Measurements from ENCODE around the gene OR13C8. TPM values are rescaled to one million over a fixed set of nuclear protein-coding genes. Genes with fewer than 3 reads are reported as not detected.

The OR13C8 gene
- total RNA-seq, 4 donors from 2014 or later = not detected

GRCh38 chr9:104544644-104545043 lies 24.3 kb upstream of the OR13C8 start:
- Histone ChIP-seq H3K27me3 (no peaks in the 10 kb centered on the region), H3K4me1 (no peaks in the 10 kb centered on the region), H3K27ac (no peak overlapping the region), H3K36me3 (no peaks in the 10 kb centered on the region), H3K9me3 (no peaks in the 10 kb centered on the region), H3K4me3 (no peak overlapping the region)
- WGBS, 2 donors = 86 to 88% methylated on average over 4 of the region's 4 CpGs
- TF ChIP-seq POLR2A (IDR thresholded peaks at IDR 0.05) = no peak
- TF ChIP-seq, protein P1, sequence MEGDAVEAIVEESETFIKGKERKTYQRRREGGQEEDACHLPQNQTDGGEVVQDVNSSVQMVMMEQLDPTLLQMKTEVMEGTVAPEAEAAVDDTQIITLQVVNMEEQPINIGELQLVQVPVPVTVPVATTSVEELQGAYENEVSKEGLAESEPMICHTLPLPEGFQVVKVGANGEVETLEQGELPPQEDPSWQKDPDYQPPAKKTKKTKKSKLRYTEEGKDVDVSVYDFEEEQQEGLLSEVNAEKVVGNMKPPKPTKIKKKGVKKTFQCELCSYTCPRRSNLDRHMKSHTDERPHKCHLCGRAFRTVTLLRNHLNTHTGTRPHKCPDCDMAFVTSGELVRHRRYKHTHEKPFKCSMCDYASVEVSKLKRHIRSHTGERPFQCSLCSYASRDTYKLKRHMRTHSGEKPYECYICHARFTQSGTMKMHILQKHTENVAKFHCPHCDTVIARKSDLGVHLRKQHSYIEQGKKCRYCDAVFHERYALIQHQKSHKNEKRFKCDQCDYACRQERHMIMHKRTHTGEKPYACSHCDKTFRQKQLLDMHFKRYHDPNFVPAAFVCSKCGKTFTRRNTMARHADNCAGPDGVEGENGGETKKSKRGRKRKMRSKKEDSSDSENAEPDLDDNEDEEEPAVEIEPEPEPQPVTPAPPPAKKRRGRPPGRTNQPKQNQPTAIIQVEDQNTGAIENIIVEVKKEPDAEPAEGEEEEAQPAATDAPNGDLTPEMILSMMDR (IDR thresholded peaks at IDR 0.05) = no peak
- DNase-seq = no peak
- intact Hi-C loops (cut with DNase I) = no loop called here

DNA sequence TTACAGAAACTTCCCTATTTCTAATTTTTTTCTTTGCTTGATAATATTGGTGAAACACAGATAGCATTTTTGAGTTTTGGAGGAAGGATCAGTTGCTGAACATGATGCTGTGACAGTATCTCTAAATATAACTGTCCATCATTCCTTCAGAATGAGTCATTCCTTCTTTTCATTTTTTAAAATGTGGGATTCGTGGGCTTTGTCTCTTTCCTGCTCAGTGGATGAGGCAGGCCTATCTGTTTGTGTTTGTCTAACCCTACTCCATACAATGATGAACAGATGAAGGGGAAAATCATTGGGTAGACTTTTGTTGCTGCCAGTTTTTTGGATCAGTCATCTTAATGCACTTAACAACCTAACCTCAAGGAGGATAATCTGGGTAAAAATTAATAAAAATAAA lies 15.7 kb upstream of the OR13C8 start:
- no peak for TF ChIP-seq POLR2A (IDR thresholded peaks at IDR 0.05)
- intact Hi-C loops (cut with DNase I) = no loop called here
- no peak for DNase-seq
- H3K27ac ChIP-seq = no peak overlapping the region
- H3K9me3 ChIP-seq = peaks cover 0 to 6% (median 0%) of the 10 kb centered on the region in 3 donors
- no peaks in the 10 kb centered on the region for H3K27me3 ChIP-seq
- WGBS, 2 donors = 10 to 15% methylated on average over 1 of the region's 1 CpG
- H3K4me3 ChIP-seq = no peak overlapping the region
- no peaks in the 10 kb centered on the region for H3K4me1 ChIP-seq
- no peaks in the 10 kb centered on the region for H3K36me3 ChIP-seq

DNA sequence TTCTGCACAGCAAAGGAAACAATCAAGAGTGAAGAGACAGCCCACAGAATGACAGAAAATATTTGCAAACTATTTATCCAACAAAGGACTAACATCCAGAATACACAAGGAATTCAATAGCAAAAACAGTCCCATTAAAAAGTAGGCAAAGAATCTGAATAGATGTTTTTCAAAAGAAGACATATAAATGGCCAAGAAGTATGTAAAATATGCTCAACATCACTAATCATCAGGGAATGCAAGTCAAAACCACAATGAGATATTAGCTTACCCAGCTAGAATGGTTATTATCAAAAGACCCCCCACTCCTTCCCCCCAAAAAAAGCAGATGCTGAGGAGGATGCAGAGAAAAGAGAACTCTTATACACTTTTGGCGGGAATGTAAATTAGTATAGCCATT lies 13.4 kb upstream of the OR13C8 start:
- Histone ChIP-seq H3K4me1 (no peaks in the 10 kb centered on the region), H3K9me3 (peaks cover 0 to 12% (median 0%) of the 10 kb centered on the region in 3 donors), H3K4me3 (no peak overlapping the region), H3K27me3 (no peaks in the 10 kb centered on the region), H3K36me3 (no peaks in the 10 kb centered on the region), H3K27ac (no peak overlapping the region)
- intact Hi-C loops (cut with DNase I) = no loop called here
- 64 to 92% methylated on average over 1 of the region's 1 CpG for WGBS, 2 donors
- no peak for DNase-seq
- TF ChIP-seq, protein P1 (IDR thresholded peaks at IDR 0.05) = no peak
- no peak for TF ChIP-seq POLR2A (IDR thresholded peaks at IDR 0.05)

GRCh38 chr9:104556830-104557634 lies 11.9 kb upstream of the OR13C8 start:
- TF ChIP-seq, protein P1 (IDR thresholded peaks at IDR 0.05) = no peak
- no peak for TF ChIP-seq POLR2A (IDR thresholded peaks at IDR 0.05)
- H3K4me3 ChIP-seq = no peak overlapping the region
- peaks cover 0 to 12% (median 0%) of the 10 kb centered on the region in 3 donors for H3K9me3 ChIP-seq
- no peaks in the 10 kb centered on the region for H3K27me3 ChIP-seq
- H3K36me3 ChIP-seq = no peaks in the 10 kb centered on the region
- intact Hi-C loops (cut with DNase I) = no loop called here
- no peak overlapping the region for H3K27ac ChIP-seq
- H3K4me1 ChIP-seq = no peaks in the 10 kb centered on the region
- 70 to 75% methylated on average over 5 to 8 of the region's 8 CpGs for WGBS, 2 donors
- no peak for DNase-seq

GRCh38 chr9:104564358-104564757 lies 4.6 kb upstream of the OR13C8 start:
- Histone ChIP-seq H3K4me1 (no peaks in the 10 kb centered on the region), H3K4me3 (no peak overlapping the region), H3K27ac (no peak overlapping the region), H3K27me3 (no peaks in the 10 kb centered on the region), H3K36me3 (no peaks in the 10 kb centered on the region), H3K9me3 (no peaks in the 10 kb centered on the region)
- DNase-seq = no peak
- WGBS, 2 donors = 32 to 42% methylated on average over 1 of the region's 1 CpG
- intact Hi-C loops (cut with DNase I) = no loop called here
- no peak for TF ChIP-seq POLR2A (IDR thresholded peaks at IDR 0.05)
- TF ChIP-seq, protein P1 (IDR thresholded peaks at IDR 0.05) = no peak
